ENCODE measurements around the gene SERGEF. TPM values are rescaled to one million over a fixed set of nuclear protein-coding genes. Genes with fewer than 3 reads are reported as not detected.

The SERGEF gene
- polyA plus RNA-seq, 1 of the 3 experiments (the other 2 are of a cell fraction) = 23.1 TPM

GRCh38 chr11:17770917-17771316 is 241.9 kb downstream of the SERGEF start:
- no peaks in the 10 kb centered on the region for H3K36me3 ChIP-seq (replicated peaks in 1 of 2; ENCODE audit: control insufficient read depth in 1 of 2, insufficient read depth in 2 of 2, low read length in 1 of 2)
- peaks cover 0 to 6% of the 10 kb centered on the region in 2 experiments; a peak in 1 of 4 replicates for H3K4me1 ChIP-seq (ENCODE audit: control insufficient read depth in 1 of 2, insufficient read depth in 2 of 2, low read depth in 1 of 2, low read length in 1 of 2)
- no peaks in the 10 kb centered on the region for H4K20me1 ChIP-seq (ENCODE audit: insufficient read depth)
- ChIA-PET CTCF (interaction anchor here (0.9 to 3.1 kb wide), 6 partner anchors 36 to 202 kb away, joined by 3 to 11 read pairs (median 4); partner anchors contain the start of gene KCNC1), POLR2A (no interaction called here)
- no peak overlapping the region for H3K9ac ChIP-seq
- TF ChIP-seq IRF3 (IDR thresholded peaks at IDR 0.05; ENCODE audit: low read depth, low read length) (no peak), FOSL2 (IDR thresholded peaks at IDR 0.05; ENCODE audit: borderline replicate concordance, low read depth) (no peak), RXRA (IDR thresholded peaks at IDR 0.05; ENCODE audit: borderline replicate concordance, low read depth) (no peak), CTCF (IDR thresholded peaks at IDR 0.05) (peak; percentile 32), SMC3 (IDR thresholded peaks at IDR 0.05; ENCODE audit: low read depth, low read length) (peak; percentile 26; the same call in 1 of the 2 replicates), MXI1 (IDR thresholded peaks at IDR 0.05; ENCODE audit: low read depth, low read length) (no peak), EZH2phosphoT487 (IDR thresholded peaks at IDR 0.05; ENCODE audit: borderline replicate concordance, low read depth) (no peak), RAD21 (IDR thresholded peaks at IDR 0.05; ENCODE audit: low read length) (peak; percentile 38; the same call in 1 of the 2 replicates), YY1 (IDR thresholded peaks at IDR 0.05; ENCODE audit: low read depth) (no peak), FOXJ3 (CRISPR knock-in tag; IDR thresholded peaks at IDR 0.05) (no peak)
- no peaks in the 10 kb centered on the region for H3K79me2 ChIP-seq (ENCODE audit: insufficient read depth)
- no peaks in the 10 kb centered on the region for H3F3A ChIP-seq (replicated peaks; ENCODE audit: insufficient read depth)
- no peak overlapping the region for H2AFZ ChIP-seq (ENCODE audit: low read depth)
- H3K9me2 ChIP-seq = no peaks in the 10 kb centered on the region
- H3K4me2 ChIP-seq = no peak overlapping the region
- H3K9me3 ChIP-seq = no peaks in the 10 kb centered on the region
- H3K27me3 ChIP-seq (ENCODE audit: insufficient read depth) = no peaks in the 10 kb centered on the region
- H3K27ac ChIP-seq (ENCODE audit: low read depth in 2 of 2, low read length in 1 of 2) = no peak overlapping the region
- no peak for DNase-seq
- no peak overlapping the region for H3K4me3 ChIP-seq (ENCODE audit: low read depth in 2 of 2, low read length in 1 of 2)

- no peak overlapping the region for H3K9ac ChIP-seq
- H3K4me1 ChIP-seq (ENCODE audit: control insufficient read depth in 1 of 2, insufficient read depth in 2 of 2, low read depth in 1 of 2, low read length in 1 of 2) = peaks cover 0 to 14% of the 10 kb centered on the region in 2 experiments; a peak in 2 of 4 replicates
- TF ChIP-seq SMC3 (IDR thresholded peaks at IDR 0.05; ENCODE audit: low read depth, low read length) (no peak), CTCF (IDR thresholded peaks at IDR 0.05) (peak; percentile 28; the same call in 1 of the 2 replicates), EP300 (IDR thresholded peaks at IDR 0.05; ENCODE audit: borderline replicate concordance in 1 of 2, low read depth in 1 of 2, low read length in 1 of 2) (no peak)
- H4K20me1 ChIP-seq (ENCODE audit: insufficient read depth) = no peaks in the 10 kb centered on the region
- CTCF ChIA-PET = interaction anchor here (0.9 to 3.1 kb wide), 6 partner anchors 36 to 203 kb away, joined by 3 to 11 read pairs (median 4); partner anchors contain the start of gene KCNC1
- WGBS (ENCODE audit: low lambda C conversion rate) = 80% methylated on average over 7 of the region's 9 CpGs
- no peaks in the 10 kb centered on the region for H3F3A ChIP-seq (replicated peaks; ENCODE audit: insufficient read depth)
- H3K79me2 ChIP-seq (ENCODE audit: insufficient read depth) = no peaks in the 10 kb centered on the region
- H3K9me2 ChIP-seq = no peaks in the 10 kb centered on the region
- H2AFZ ChIP-seq (ENCODE audit: low read depth) = no peak overlapping the region
- H3K27me3 ChIP-seq (ENCODE audit: insufficient read depth) = no peaks in the 10 kb centered on the region
- no peak overlapping the region for H3K4me2 ChIP-seq
- no peaks in the 10 kb centered on the region for H3K36me3 ChIP-seq (replicated peaks in 1 of 2; ENCODE audit: control insufficient read depth in 1 of 2, insufficient read depth in 2 of 2, low read length in 1 of 2)
- no peaks in the 10 kb centered on the region for H3K9me3 ChIP-seq
- H3K4me3 ChIP-seq (ENCODE audit: low read depth in 2 of 2, low read length in 1 of 2) = no peak overlapping the region
- DNase-seq = peak; percentile 52
- POLR2A ChIA-PET = no interaction called here
- H3K27ac ChIP-seq (ENCODE audit: low read depth in 2 of 2, low read length in 1 of 2) = no peak overlapping the region
These were observed 242.7 kb downstream of the SERGEF start for GRCh38 chr11:17770048-17770652.

Data from SK-N-SH (cell line).